GM04504 (cell line): Measurements from ENCODE around the gene PLVAP.
"Not testable (repeated sequence)": the region's sequence is repeated elsewhere in the genome, so short reads cannot be mapped to it uniquely, and the experiment has no call there.

Experiments used
- DNase-seq: peaks from one replicate; pipeline ENCODE4 v3.0.0-alpha.2; 2012; ENCODE audit warnings: low read depth

PLVAP gene

DNA sequence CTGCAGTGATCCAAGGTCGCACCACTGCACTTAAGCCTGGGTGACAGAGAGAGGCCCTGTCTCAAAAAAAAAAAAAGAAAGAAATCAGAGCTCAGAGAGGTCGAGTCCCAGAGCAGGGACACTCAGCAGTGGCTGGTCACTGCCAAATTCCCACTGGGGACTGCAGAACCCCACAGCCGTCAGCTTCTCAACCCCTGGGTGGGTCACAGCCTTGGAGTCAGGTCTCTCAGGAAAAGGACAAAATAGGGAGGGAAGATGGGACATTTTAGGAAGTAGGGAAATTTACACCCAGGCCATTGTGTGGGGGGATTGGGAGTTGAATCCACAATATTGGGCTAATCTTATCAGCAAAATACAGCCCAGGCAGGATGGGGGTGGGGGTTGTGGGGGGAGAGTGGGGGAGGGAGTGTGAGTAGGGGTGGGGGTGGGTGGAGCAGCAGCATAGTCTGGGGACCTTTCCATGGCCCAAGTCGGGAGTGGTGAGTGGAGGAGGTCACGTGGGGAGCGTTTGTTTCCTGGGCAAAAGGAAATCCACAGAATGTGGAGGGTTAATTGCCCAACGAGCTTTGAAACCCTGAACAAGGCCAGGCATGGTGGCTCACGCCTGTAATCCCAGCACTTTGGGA lies 21.9 kb upstream of the PLVAP start:
- DNase-seq = no peak

DNA sequence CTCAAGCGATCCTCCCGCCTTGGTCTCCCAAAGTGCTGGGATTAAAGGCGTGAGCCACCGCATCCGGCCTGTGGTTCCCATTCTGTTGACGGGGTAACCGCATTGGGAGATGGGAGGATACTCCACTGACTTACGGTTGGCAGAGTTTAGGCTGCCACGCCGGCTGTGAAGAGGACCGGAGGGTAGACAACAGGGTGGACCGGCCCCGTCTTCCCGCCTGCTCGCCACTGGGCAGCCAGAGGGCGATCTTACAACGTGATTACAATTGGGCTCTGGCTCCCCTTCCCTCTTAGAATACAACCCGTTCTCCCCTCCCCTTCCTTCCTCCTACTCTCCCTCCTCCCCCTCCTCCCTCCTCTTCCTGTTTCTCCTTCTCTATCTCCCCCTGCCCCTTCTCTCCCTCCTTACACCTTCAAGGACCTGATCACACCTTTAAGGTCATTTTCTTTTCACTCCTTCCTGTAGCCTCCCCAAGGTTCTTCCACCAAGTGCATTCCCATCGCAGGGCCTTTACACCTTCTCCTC lies 17.8 kb upstream of the PLVAP start:
- DNase-seq = no peak

DNA sequence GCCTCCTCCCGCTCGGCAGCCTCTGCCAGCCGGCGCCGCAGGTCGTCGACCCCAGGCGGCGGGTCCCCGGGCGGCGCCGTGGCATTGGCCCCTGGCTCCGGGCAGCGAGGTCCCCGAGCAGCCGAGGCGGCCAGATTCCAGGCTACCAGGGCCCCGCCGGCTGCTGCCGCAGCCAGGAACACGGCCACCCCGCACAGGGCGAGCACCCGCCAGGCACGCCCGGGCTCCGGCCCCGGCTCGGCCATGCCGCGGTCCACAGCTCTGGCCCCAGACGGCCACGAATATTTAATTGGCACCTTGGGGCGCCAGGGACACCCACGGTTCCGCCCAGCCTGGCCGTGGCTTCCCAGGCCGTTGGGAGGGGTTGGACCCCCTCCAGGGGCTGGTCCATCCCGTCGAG lies 16.8 kb upstream of the PLVAP start, which contains the start of gene CCDC194:
CCDC194 (minus strand) TSS at position 283 of the 400 bp plus-strand sequence; CDS start at position 245, 38 bp downstream.
- DNase-seq = no peak

DNA sequence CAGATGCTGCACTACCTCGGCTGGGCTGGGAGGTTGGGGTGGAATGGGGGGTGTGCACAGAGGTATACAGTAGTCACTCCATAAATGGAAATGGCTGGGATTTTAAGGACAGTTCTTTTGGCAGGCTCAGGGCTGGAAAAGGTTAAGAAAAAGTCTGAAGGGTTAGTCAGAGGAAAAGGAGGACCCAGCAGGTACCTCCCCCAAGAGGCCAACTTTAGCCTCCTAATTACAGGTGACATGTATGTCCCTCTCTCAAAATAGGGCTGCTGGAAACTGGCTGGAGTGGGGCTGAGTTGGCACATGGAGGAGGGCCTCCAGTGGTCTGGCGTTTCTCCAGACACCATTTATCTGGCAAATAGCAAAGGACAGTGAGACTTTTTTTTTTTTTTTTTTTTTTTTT lies 15.9 kb upstream of the PLVAP start:
- DNase-seq = no peak

DNA sequence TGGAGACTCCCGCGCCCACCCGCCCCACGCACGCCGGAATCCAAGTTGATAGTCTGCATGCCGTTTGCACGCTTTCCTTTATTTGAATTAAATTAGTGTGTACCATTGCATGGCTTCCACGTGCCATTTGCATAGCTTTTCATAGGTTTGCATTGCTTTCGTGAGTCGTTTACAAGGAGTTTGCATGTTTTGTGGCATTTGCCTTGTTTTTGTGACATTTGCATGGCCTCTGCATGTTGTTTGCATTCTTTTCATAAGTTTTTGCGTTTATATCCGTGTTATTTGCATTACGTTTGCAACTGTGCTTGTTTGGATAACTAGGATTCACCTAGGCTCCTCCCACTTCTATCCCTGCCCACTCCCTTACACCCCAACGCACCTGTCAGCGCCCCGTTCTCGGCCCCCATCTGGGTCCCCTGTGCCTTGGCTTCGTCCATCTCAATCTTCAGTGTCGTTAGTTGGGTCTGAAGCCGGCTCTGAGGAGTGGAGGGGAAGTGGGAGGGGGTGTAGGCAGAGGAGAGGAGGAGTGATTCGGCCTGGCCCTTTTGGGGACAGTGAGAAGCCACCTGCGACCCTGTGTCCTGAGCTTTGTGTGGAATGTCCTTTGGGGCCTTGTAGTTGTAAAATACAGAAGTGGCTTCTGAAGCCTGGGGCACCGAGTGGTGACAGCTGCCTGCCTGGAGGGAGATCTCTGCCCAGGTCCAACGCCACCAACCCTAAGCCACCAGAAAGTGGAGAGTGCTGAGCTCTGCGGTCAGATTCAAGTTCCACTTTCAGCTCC lies 14.4 kb upstream of the PLVAP start:
- DNase-seq = no peak

DNA sequence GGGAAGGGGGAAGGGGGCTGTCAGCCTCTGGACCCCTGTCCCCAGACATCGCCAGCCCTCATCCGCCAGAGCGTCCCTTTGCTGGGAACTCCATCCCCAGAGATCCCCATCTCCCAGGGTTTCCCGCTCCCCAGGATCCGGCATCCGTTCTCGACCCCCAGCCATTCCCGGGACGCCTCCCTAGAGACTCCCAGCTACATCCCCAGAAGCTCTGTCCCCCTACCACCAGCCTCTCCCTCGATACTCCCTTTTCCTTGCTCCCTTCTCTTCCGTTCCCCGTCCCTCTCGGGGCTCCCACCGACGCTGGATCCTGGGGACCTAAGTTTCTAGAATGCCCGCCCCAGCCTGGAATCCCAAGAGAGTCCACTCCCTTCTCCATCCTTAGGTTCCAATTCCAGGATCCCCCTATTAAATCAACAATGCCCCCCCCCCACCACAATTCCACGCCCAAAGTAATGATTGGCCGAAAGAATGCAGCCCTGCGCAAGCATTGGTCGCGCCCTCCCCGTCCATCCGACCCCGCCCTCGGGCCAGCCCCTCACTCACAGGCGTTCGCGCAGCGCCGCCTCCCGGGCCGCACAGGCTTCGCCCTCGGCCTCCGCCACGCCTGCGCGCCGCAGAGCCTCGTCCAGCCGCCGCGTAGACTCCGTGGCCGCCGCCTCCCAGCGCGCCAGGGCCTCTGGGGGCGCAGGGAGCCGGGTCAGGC lies 13.7 kb upstream of the PLVAP start:
- DNase-seq = peak; percentile 72

DNA sequence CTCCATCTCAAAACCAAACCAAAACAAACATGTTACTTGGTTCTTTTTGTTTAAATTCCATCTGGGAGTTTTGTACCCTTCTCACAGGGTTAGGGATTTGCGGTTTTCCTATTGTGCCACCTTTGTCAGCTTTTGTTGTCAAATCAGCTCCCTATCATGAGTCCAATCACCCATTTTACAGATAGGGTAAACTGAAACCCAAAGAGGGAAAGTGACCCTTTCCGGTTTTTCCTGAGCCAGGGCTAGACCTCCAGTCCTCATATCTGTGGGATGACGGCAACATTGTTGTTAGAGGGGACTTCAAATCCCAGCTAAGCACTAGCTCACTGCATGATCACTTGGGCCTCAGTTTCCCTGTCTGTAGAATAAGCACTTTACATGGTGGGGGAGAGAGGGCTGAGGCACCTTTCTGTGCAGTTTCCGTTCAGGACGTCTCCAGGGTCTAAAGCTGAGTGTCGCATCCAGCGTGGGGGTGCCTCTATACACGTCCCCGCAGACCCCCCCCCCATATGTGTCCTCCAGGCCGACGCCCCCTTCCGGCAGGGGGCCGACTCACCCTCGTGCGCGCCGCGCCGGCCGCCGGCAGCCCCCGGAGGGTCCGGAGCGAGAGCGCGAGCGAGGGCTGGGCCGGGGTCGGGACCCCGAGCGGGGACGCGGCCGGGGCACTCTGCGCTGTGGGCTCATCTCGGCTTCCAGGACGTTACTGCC lies 13.0 kb upstream of the PLVAP start:
- DNase-seq = no peak

DNA sequence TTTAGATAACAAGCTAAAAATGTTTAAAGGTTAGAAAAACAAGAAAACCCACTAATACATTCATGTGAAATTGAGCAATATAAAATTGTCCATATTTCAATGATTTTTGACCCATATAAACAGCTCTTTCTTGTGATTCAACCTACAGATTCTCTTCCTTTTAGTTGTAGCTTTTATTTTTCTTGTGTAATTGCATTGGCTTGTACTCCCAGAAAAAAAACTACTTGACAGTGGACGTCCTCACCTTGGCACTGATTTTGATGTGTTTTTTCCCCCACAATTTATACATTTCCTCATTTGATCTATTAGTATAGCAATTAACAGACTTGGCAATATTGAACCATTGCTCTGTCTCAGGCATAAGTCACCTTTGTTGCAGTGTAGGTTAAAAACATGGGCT lies 12.1 kb upstream of the PLVAP start:
- no peak for DNase-seq

DNA sequence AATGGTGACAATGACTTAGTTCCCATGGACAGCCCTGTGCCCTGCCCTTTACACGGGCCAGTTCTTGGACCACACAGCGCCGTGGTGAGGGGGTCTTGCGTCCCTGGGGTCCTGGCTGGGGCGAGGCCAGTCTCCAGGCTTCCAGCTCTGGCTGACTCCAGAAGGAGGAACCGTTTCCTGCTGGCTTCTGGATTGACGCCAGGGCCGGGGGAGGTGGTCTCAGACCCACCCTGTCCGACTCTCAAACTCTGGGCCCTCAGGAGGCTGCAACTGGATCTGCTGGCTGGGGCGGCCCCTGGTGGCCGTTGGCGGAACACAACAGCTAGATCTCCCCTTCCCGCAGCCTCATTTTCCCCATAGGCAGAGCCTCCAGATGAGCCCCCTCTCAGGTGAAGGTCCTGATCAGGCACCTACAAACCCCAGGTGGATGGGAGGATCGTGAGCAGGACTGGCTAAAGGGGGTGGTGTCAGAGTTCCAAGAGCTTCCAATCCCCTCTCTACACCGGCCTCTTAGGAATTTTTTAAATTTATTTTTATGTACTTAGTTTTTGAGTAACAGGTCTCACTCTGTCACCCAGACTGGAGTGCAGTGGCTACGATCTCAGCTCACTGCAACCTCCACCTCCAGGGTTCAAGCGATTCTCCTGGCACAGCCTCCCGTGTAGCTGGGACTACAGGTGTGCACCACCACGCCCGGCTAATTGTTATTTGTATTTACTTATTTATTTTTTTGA lies 8.9 kb upstream of the PLVAP start:
- DNase-seq = no peak

DNA sequence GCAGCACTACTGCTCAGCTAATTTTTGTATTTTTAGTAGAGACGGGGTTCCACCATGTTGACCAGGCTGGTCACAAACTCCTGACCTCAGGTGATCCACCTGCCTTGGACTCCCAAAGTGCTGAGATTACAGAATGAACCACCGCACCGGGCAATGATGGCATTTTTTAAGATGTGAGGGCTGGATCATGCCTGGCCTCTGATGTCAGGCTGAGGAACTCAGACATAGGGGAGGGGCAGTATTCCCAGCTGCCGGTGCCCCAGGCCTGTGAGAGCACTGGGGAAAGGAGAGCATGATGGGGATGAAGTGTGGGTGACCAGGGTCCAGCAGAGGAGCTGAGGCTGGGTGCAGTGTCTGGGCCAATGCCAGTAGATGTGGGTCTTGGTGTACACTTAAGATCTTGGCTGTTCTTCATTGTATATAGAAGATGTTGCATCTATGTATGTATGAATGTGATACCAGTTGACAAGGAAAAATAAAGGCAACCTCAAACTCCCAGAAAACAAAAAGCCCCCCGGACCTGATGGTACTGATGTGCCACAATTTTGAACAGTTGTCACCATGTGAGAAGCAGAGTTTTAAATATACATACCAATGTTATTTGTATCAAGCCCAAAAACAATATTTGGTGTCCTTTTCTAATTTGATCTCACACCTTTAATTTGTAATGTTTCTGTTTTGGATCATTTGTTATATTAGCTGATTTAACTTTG lies 3.4 kb upstream of the PLVAP start:
- no peak for DNase-seq

DNA sequence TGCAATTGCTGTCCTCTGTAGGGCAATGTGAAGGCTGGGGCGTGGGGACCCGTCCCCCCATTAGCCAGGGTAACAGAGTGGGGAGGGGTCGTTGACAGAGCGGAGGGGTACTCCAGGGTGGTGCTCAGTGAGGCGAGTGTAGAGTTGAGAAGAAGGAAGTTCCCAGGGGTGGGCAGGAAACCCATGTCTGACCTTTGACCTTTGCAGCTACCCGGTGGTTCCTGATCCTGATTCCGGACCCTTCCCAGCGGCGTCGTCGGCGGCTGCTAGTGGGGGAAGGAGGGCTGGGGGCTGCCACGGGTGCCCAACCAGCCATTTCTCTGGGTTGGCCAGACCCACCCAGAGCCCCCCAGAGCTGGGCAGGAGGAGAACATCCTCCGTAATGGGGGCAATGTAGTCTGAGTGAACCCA lies 2.1 kb upstream of the PLVAP start:
- no peak for DNase-seq

DNA sequence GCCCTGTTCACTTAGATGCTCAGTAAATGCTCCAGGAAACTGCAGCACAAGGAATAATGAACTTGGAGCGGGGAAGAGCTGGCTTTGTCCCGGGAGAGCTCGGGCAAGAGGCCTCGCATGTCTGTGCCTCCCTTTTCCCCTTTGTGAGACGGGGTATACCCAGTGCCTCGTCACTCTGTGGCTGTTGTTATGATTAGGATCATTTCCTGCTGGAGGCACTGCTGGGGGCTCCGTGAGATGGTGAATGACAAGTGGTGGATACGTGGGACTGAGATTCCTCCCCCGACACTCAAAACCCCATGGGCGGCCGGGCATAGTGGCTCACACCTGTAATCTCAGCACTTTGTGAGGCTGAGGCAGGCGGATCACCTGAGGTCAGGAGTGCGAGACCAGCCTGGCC lies 1.1 kb upstream of the PLVAP start:
- DNase-seq = no peak

DNA sequence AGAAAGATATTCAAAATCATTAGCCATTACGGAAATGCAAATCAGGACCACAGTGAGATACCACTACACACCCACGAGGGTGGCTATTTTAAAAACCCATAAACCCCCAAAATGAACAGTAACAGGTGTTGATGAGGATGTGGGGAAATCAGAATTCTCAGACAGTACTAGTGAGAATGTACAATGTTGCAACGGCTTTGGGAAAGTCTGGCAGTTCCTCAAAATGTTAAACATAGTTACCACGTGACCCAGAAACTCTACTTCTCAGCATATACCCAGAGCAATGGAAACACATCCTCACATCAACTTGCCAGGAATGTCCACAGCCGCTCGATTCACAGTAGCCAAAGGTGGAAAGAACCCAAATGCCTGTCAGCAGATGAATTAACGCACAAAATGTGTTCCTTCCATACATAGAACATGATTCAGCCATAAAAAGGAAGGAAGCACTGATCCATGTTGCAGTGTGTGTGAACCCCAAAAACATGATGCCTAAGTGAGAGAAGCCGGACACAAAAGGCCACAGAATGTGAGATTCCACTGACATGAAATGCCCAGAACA lies 7.0 kb downstream of the PLVAP start:
- DNase-seq = no peak

DNA sequence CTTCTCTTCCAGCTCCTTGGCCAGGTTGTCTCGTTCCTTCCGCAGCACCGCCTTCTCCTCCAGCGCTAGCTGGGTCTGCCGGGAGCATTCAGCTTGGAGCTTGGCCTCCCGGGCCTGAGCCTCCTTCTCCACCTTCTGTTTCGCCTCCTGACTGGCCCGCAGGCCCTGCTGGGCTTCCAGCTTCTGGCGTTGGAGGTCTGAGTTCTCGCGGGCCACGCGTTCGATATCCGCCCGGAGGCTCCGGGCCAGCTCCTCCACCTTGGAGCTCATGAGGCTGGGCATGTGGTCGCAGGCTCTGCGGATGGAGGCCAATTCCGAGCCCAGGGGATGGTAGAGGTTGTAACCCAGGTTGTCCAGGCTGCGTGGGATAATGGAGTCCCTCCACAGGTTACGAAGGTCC lies 11.8 kb downstream of the PLVAP start:
- no peak for DNase-seq

DNA sequence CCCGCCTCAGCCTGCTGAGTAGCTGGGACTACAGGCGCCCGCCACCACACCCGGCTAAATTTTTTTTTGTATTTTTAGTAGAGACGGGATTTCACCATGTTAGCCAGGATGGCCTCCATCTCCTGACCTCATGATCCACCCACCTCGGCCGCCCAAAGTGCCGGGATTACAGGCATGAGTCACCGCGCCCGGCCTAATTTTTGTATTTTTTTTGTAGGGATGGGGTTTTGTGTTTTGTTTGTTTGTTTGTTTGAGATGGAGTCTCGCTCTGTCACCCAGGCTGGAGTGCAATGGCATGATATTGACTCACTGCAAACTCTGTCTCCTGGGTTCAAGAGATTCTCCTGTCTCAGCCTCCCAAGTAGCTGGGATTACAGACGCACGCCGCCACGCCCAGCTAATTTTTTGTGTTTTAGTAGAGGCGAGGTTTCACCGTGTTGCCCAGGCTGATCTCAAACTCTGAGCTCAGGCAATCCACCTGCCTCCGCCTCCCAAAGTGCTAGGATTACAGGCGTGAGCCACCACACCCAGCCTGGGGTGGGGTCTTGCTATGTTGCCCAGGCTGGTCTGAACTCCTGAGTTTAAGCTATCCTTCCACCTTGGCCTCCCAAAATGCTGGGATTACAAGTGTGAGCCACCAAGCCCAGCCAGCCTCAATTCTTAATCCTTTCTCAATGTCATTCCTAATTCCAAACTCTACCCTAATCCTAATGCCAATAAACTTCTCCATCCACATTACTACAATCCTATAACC lies 13.1 kb downstream of the PLVAP start:
- DNase-seq = not testable (repeated sequence)

DNA sequence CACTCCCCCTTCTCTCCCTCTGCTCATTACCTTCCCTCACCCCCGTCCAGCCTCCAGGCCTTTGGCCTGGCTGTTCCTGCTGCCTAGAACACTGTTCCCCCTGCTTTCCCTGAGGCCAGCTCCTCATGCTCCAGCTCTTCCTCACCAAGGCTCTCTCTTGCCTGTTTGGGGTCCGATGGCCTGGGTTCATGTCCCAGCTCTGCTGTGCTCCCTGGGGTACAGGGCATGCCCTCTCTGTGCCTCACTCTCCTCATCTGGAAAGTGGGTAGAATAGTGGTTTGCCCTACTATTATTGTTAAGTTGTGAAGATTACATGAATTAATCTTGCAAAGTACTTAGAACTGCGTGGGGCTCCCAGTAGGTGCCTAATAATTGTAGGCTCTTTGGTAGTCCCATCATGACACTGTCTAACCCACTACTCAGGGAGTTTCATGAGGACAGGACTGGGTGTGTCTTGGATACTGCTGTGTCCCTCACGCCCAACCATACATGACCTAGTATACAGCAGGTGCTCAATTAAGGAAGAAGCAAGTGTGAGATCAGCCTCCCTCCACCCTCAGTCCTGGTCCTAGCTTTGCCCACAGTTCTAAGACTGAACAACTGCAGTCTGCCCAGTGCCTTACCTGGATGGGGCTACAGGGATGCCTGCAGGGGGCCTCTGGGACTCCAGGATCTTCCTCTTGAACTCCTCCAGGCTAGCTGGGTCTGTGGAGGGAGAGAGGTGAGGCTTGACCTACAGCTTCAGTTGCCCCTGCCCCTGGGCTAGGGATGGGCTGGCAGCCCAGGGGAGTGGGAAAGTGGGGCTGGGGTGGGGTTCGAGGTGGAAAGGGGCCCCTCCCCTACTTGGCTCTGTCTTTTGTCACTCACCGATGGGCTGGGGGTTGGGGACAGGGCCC lies 17.0 kb downstream of the PLVAP start:
- DNase-seq = no peak

DNA sequence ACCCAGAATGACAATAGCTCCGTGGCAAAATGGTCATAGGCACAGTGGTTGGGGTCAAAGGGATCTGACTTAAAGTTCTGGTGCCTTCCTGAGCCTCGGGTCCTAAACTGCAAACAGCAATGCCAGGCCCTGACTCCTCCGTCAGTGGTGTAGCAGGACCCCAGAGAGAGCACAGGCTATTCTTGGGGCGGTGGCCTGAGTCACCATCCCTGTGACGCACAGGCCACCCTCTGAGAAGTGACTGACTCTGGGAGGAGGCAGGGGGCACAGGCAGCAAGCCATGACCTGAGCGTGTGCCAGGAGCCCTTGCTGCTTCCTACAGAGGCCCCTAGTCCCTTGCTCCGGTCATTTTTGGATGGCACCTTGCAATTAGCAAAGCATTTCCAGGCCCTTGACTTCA lies 18.7 kb downstream of the PLVAP start:
- DNase-seq = no peak

DNA sequence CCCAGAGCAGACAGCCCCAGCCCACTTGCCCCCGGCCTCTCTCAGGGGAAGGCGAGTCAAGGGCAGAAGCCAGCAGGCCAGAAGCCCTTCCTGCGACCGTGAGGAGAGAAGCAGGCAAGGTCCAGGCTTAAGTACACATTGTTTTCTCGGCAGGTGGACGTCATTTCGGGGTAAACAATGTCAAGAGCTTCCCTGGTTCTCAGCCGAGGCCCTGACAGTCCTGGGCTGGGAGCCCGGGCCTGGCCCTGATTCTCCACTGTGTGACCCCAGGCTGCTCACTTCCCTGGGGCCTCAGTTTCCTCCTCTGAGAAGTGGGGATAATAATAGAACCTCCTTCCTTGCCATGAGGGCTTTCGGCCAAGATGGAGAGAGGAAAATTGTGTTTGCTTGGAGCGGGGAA lies 19.4 kb downstream of the PLVAP start:
- DNase-seq = no peak
